ENCODE results near the gene IFNGR2.
A peak's percentile ranks its signal among the peaks of the same experiment; 100 is the strongest.

IFNGR2 gene

GRCh38 chr21:33479679-33480480 is 76.7 kb downstream of the IFNGR2 start, which contains the start of gene TMEM50B:
Gene TMEM50B, minus strand, starts transcription at chr21:33479974. Its CDS starts 11,089 bp downstream, at chr21:33468885.
- H3K27ac ChIP-seq (ENCODE audit: extremely low read depth, low read depth, low read length) = peak within 1 kb of the TSS; percentile 87
- peak within 1 kb of the TSS; percentile 59 for H3K4me3 ChIP-seq (ENCODE audit: low read depth, low read length)
- POLR2A ChIA-PET = interaction anchor here (0.6 to 4.1 kb wide), 41 partner anchors 9 to 752 kb away, joined by 3 to 154 read pairs (median 4); partner anchors contain the start of genes DNAJC28, DONSON, GART and IFNAR1
- no peaks in the 10 kb centered on the region; a peak in 1 of 3 replicates for H3K36me3 ChIP-seq (ENCODE audit: control insufficient read depth in 2 of 2, insufficient read depth in 1 of 2, low read length in 2 of 2)
- H3K9me3 ChIP-seq (ENCODE audit: control insufficient read depth, insufficient read depth, low read depth, low read length) = no peaks in the 10 kb centered on the region
- CTCF ChIA-PET = interaction anchor here (0.6 to 2.8 kb wide), 12 partner anchors 9 to 659 kb away, joined by 3 to 16 read pairs (median 4); partner anchors contain the start of gene DNAJC28
- H3K4me1 ChIP-seq (ENCODE audit: control insufficient read depth, insufficient read depth, low read length) = peaks cover 2% of the 10 kb centered on the region; the same call in 1 of the 2 replicates
- TF ChIP-seq PRDM1 (tag by site-specific recombination; IDR thresholded peaks at IDR 0.05) (no peak), ZBTB7A (tag by site-specific recombination; IDR thresholded peaks at IDR 0.05; ENCODE audit: low read depth) (0 out of 2 replicates have a peak, but pooled peaks have one; percentile 22), SP7 (tag by site-specific recombination; IDR thresholded peaks at IDR 0.05) (peak; percentile 50; the same call in 1 of the 2 replicates), ZNF221 (tag by site-specific recombination; IDR thresholded peaks at IDR 0.05; ENCODE audit: borderline replicate concordance) (peak; percentile 68; the same call in 1 of the 2 replicates), EGR2 (tag by site-specific recombination; IDR thresholded peaks at IDR 0.05; ENCODE audit: low read depth) (peak; percentile 71; the same call in 1 of the 2 replicates), ZSCAN5A (tag by site-specific recombination; IDR thresholded peaks at IDR 0.05) (peak; percentile 79), ZNF561 (tag by site-specific recombination; IDR thresholded peaks at IDR 0.05; ENCODE audit: borderline replicate concordance) (peak; percentile 76), ZBTB8A (tag by site-specific recombination; IDR thresholded peaks at IDR 0.05) (peak; percentile 96), ZBTB44 (tag by site-specific recombination; IDR thresholded peaks at IDR 0.05) (peak; percentile 45), ZNF366 (tag by site-specific recombination; conservative IDR thresholded peaks at IDR 0.05) (no peak), ZBTB1 (tag by site-specific recombination; IDR thresholded peaks at IDR 0.05) (0 out of 2 replicates have a peak, but pooled peaks have one; percentile 25), ZSCAN23 (tag by site-specific recombination; IDR thresholded peaks at IDR 0.05) (peak; percentile 75; the same call in 1 of the 2 replicates), ZNF10 (tag by site-specific recombination; IDR thresholded peaks at IDR 0.05) (peak; percentile 62), KLF10 (tag by site-specific recombination; IDR thresholded peaks at IDR 0.05) (peak; percentile 99), ZSCAN30 (tag by site-specific recombination; IDR thresholded peaks at IDR 0.05) (peak; percentile 77), ZBTB20 (tag by site-specific recombination; IDR thresholded peaks at IDR 0.05) (peak; percentile 93), ZNF114 (tag by site-specific recombination; IDR thresholded peaks at IDR 0.05) (no peak), KLF1 (tag by site-specific recombination; IDR thresholded peaks at IDR 0.05) (peak; percentile 18), ZNF19 (tag by site-specific recombination; IDR thresholded peaks at IDR 0.05; ENCODE audit: low read depth) (no peak), ZNF544 (tag by site-specific recombination; IDR thresholded peaks at IDR 0.05) (no peak), ZNF350 (tag by site-specific recombination; IDR thresholded peaks at IDR 0.05) (no peak), GLIS2 (tag by site-specific recombination; IDR thresholded peaks at IDR 0.05) (peak; percentile 91), KLF8 (tag by site-specific recombination; IDR thresholded peaks at IDR 0.05) (peak; percentile 72), ZNF639 (tag by site-specific recombination; IDR thresholded peaks at IDR 0.05) (peak; percentile 49; the same call in 1 of the 2 replicates), REPIN1 (tag by site-specific recombination; IDR thresholded peaks at IDR 0.05; ENCODE audit: low read depth) (0 out of 2 replicates have a peak, but pooled peaks have one; percentile 31), SP3 (tag by site-specific recombination; IDR thresholded peaks at IDR 0.05) (peak; percentile 83), ZNF121 (tag by site-specific recombination; IDR thresholded peaks at IDR 0.05) (no peak), ZNF354C (tag by site-specific recombination; IDR thresholded peaks at IDR 0.05; ENCODE audit: borderline replicate concordance, low read depth) (no peak), ZNF785 (tag by site-specific recombination; IDR thresholded peaks at IDR 0.05) (peak; percentile 31; the same call in 1 of the 2 replicates), WT1 (tag by site-specific recombination; IDR thresholded peaks at IDR 0.05) (peak; percentile 24; the same call in 1 of the 2 replicates)
- TF ChIP-seq, protein P1, sequence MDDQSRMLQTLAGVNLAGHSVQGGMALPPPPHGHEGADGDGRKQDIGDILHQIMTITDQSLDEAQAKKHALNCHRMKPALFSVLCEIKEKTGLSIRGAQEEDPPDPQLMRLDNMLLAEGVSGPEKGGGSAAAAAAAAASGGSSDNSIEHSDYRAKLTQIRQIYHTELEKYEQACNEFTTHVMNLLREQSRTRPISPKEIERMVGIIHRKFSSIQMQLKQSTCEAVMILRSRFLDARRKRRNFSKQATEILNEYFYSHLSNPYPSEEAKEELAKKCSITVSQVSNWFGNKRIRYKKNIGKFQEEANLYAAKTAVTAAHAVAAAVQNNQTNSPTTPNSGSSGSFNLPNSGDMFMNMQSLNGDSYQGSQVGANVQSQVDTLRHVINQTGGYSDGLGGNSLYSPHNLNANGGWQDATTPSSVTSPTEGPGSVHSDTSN (CRISPR knock-in tag; IDR thresholded peaks at IDR 0.05) = no peak
- TF ChIP-seq, protein P2, sequence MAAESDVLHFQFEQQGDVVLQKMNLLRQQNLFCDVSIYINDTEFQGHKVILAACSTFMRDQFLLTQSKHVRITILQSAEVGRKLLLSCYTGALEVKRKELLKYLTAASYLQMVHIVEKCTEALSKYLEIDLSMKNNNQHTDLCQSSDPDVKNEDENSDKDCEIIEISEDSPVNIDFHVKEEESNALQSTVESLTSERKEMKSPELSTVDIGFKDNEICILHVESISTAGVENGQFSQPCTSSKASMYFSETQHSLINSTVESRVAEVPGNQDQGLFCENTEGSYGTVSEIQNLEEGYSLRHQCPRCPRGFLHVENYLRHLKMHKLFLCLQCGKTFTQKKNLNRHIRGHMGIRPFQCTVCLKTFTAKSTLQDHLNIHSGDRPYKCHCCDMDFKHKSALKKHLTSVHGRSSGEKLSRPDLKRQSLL (tag by site-specific recombination; IDR thresholded peaks at IDR 0.05) = peak; percentile 96
